Gastrocnemius medialis (tissue), 4 donors: ENCODE measurements around the gene DELE1.

Experiments
- CTCF ChIP-seq, 5 experiments: fragments of 450-650 bp in 3 of 5; fragments of 200-600 bp in 2 of 5; sonication (generic) in 2 of 5; IDR thresholded peaks in 4 of 5; conservative IDR thresholded peaks in 1 of 5; 1 replicate in 4 of 5; 2 replicates in 1 of 5; pipeline ENCODE4 v1.5.1; 2016 to 2019; ENCODE audit warnings: antibody characterized with exemption in 5 of 5, mild to moderate bottlenecking in 3 of 5, moderate library complexity in 3 of 5
- POLR2A ChIP-seq, 2 donors: fragments of 450-650 bp; IDR thresholded peaks; one replicate each; pipeline ENCODE4 v1.6.1; 2017; ENCODE audit warnings: antibody characterized with exemption in 2 of 2, mild to moderate bottlenecking in 2 of 2, moderate library complexity in 2 of 2

- TF ChIP-seq CTCF (IDR thresholded peaks at IDR 0.05 in 4 of 5, conservative IDR thresholded peaks at IDR 0.05 in 1 of 5) (no peak), POLR2A (IDR thresholded peaks at IDR 0.05) (no peak)
Observed at GRCh38 chr5:141902015-141902814, 21.5 kb upstream of the DELE1 start.
